ENCODE results near the gene TACR1. TPM values are rescaled to one million over a fixed set of nuclear protein-coding genes. Genes with fewer than 3 reads are reported as not detected.

The TACR1 gene
- total and polyA plus RNA-seq, 2 of the 8 experiments (the other 6 are each of a cell fraction or from before 2014, with no cell fraction given), result 0.09 to 0.37 TPM

DNA sequence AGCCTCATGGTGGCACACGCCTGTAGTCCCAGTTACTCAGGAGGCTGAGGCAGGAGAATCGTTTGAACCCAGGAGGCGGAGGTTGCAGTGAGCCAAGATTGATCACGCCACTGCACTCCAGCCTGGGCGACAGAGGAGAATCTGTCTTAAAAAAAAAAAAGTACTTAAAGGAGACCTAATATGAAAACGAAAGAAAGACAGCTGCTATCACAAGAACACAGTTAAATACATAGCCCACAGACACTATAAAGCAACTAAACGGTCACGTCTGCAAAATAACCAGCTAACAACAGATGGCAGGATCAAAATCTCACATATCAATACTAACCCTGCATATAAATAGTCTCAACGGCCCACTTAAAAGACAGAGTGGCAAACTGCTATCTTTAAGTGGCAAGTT, 43.9 kb upstream of the TACR1 start:
- H4K8ac ChIP-seq (ENCODE audit: extremely low read depth, insufficient read depth, low read length), result no peak overlapping the region
- no peaks in the 10 kb centered on the region for H3K4me1 ChIP-seq (replicated peaks in 1 of 4; ENCODE audit: control insufficient read depth in 3 of 4, insufficient read depth in 4 of 4, low read length in 3 of 4)
- H2BK12ac ChIP-seq (ENCODE audit: low read depth, low read length), result no peak overlapping the region
- FAIRE-seq (no peak), DNase-seq (ENCODE audit: low read depth in 1 of 2, low spot score in 2 of 2) (no peak)
- H3K27me3 ChIP-seq (replicated peaks in 1 of 4; ENCODE audit: control insufficient read depth in 3 of 4, extremely low read depth in 1 of 4, insufficient read depth in 3 of 4, low read length in 3 of 4), result no peaks in the 10 kb centered on the region
- no peak overlapping the region for H2BK20ac ChIP-seq (ENCODE audit: low read length)
- H3K23ac ChIP-seq (ENCODE audit: insufficient read length), result no peak overlapping the region
- no peaks in the 10 kb centered on the region for H3K23me2 ChIP-seq (ENCODE audit: low read depth, low read length)
- no peak overlapping the region for H3K56ac ChIP-seq (replicated peaks; ENCODE audit: insufficient read length, low read depth, low read length)
- POLR2A ChIA-PET (ENCODE audit: partially characterized antibody), result no interaction called here
- CTCF ChIA-PET (ENCODE audit: partially characterized antibody), result interaction anchor here (0.5 to 4.1 kb wide), 15 partner anchors 9 to 321 kb away, joined by 3 to 34 read pairs (median 6); partner anchors contain the start of gene TACR1
- no peaks in the 10 kb centered on the region for H3K79me1 ChIP-seq (ENCODE audit: low read depth, low read length)
- no peak overlapping the region for H3K27ac ChIP-seq (ENCODE audit: low read depth, low read length)
- H3K9me3 ChIP-seq (ENCODE audit: insufficient read depth in 2 of 2, low read depth in 1 of 2, low read length in 1 of 2), result peaks cover 7% of the 10 kb centered on the region in 2 experiments; a peak in 2 of 4 replicates
- no peak overlapping the region for H3K4me2 ChIP-seq (ENCODE audit: insufficient read depth in 1 of 2, low read depth in 2 of 2, low read length in 2 of 2)
- no peak overlapping the region for H4K5ac ChIP-seq (ENCODE audit: insufficient read length, low read depth, low read length)
- no peak overlapping the region for H3K4me3 ChIP-seq (ENCODE audit: extremely low read depth in 1 of 4, insufficient read depth in 2 of 4, low read depth in 3 of 4, low read length in 4 of 4)
- H2BK120ac ChIP-seq (replicated peaks; ENCODE audit: low read depth, low read length), result no peak overlapping the region
- no peak overlapping the region for H2BK15ac ChIP-seq (ENCODE audit: low read length)
- no peak overlapping the region for H3K4ac ChIP-seq (replicated peaks; ENCODE audit: insufficient read length, low read depth, low read length)
- WGBS, 2 experiments (ENCODE audit: extremely low coverage in 1 of 2, insufficient coverage in 1 of 2, insufficient read length in 1 of 2, insufficient replicate concordance in 2 of 2, low coverage in 1 of 2, low lambda C conversion rate in 2 of 2, missing lambda C conversion rate in 1 of 2), result 88% methylated on average over 9 of the region's 9 CpGs; no CpG with 5 or more reads in 1 of the 2 experiments
- no peak overlapping the region for H3K14ac ChIP-seq (ENCODE audit: insufficient read length)
- TF ChIP-seq BRCA1 (IDR thresholded peaks at IDR 0.05; ENCODE audit: low read depth, low read length), result no peak
- no peak for TF ChIP-seq KDM1A (IDR thresholded peaks at IDR 0.05; ENCODE audit: borderline replicate concordance, low read length)
- no peak for TF ChIP-seq YY1 (IDR thresholded peaks at IDR 0.05; ENCODE audit: low read depth, low read length)
- no peak for TF ChIP-seq SP2 (IDR thresholded peaks at IDR 0.05; ENCODE audit: low read length)
- no peak for TF ChIP-seq RFX5 (IDR thresholded peaks at IDR 0.05; ENCODE audit: borderline replicate concordance, low read depth, low read length)
- TF ChIP-seq SIRT6 (IDR thresholded peaks at IDR 0.05; ENCODE audit: low read length), result no peak
- no peaks in the 10 kb centered on the region for H3K79me2 ChIP-seq (ENCODE audit: control insufficient read depth in 1 of 2, insufficient read depth in 2 of 2, low read length in 2 of 2)
- H2BK5ac ChIP-seq (ENCODE audit: low read depth, low read length), result no peak overlapping the region
- no peak overlapping the region for H2AFZ ChIP-seq (ENCODE audit: low read length)
- no peak overlapping the region for H4K91ac ChIP-seq (replicated peaks; ENCODE audit: insufficient read length, low read length)
- H3K36me3 ChIP-seq (ENCODE audit: control insufficient read depth in 2 of 4, insufficient read depth in 4 of 4, low read length in 3 of 4), result no peaks in the 10 kb centered on the region; a peak in 1 of 8 replicates
- no peak overlapping the region for H3K9ac ChIP-seq (replicated peaks in 1 of 4; ENCODE audit: extremely low read depth in 1 of 4, low read depth in 3 of 4, low read length in 3 of 4)
- no peak overlapping the region for H2AK5ac ChIP-seq (ENCODE audit: low read depth, low read length)
- H4K20me1 ChIP-seq (replicated peaks in 1 of 2; ENCODE audit: control insufficient read depth in 1 of 2, insufficient read depth in 2 of 2, low read length in 2 of 2), result no peaks in the 10 kb centered on the region
- no peak overlapping the region for H3K18ac ChIP-seq (ENCODE audit: extremely low read depth, low read length)

All from H1 (cell line).